Activated naive CD4-positive, alpha-beta T cell treated with anti-CD3 and anti-CD28 coated beads, Interleukin-2, amount 50 U/mL, for 16 hours (primary cell): Measurements from ENCODE around the gene TCF7L2.

ENCODE experiments used
- DNase-seq: peaks from one replicate; pipeline ENCODE4 v3.0.0-alpha.2; 2020

The TCF7L2 gene

DNA sequence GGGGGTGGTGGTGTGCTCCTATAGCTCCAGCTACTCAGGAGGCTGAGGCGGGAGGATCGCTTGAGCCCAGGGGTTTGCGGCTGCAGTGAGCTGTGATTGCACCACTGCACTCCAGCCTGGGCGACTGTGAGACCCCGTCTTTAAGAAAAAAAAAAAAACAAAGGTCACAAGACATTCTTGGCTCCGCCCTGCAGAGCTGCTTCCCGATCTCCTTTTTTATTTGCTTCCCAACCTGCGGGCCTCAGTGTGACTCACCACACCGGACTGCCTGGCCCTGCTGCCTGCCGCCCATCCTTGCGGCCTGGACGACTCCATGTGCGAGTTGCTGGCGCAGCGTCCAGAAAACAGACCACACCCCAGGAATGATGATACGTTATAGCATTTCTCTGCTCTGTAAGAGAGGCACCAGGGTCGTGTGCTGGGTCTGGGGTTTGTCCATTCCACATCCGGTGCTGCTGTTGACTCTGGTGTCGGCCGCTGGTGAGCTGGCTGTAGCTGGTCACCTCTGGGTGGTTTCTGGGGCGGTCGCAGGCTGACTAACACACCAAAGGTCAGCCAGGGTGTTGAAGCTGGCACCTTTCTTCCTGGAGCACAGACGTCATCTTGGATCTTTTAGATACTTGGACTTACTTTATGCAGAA, 123.6 kb downstream of the TCF7L2 start:
- DNase-seq, result no peak

DNA sequence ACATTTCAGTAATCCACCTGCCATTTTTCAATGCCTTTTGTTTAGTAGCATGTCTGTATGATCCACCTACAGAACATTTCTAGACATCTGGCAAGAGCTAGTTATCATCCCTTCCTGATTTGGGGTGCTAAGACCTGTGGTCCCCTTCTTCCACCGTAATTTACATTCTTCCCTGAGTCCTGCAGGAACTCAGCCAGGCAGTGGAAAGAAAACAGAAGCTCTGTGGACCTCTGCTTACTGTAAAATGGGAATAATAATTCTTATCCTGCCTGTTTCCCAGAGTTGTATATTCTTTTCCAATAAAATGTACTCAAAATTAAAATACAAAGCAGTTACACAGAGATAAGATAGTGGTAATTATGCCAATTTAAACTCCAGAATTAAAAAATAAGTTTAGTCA, 126.9 kb downstream of the TCF7L2 start:
- DNase-seq, result no peak

DNA sequence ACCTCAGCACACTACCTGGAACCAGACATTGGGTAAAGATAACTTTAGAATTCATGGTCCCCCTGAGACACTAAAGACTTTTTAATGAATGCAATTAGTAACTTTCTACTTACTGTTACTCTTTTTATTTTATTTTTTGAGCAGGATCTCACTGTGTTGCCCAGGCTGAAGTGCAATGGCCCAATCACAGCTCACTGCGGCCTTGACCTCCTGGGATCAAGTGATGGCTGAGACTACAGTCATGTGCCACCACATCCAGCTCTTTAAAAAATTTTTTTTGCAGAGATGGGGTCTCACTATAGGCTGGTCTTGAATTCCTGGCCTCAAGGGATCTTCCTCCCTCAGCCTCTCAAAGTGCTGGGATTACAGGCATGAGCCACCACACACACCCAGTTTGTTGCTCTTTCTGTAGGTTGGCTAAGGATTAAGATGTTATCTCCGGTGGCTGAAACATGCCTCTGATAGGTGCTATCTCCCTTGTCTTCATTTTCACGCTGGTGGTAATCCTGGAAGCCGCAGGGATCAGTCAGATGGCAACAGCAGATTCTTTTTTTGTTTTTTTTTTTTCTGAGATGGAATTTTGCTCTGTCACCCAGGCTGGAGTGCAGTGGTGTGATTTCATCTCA, 128.3 kb downstream of the TCF7L2 start:
- DNase-seq, result no peak

DNA sequence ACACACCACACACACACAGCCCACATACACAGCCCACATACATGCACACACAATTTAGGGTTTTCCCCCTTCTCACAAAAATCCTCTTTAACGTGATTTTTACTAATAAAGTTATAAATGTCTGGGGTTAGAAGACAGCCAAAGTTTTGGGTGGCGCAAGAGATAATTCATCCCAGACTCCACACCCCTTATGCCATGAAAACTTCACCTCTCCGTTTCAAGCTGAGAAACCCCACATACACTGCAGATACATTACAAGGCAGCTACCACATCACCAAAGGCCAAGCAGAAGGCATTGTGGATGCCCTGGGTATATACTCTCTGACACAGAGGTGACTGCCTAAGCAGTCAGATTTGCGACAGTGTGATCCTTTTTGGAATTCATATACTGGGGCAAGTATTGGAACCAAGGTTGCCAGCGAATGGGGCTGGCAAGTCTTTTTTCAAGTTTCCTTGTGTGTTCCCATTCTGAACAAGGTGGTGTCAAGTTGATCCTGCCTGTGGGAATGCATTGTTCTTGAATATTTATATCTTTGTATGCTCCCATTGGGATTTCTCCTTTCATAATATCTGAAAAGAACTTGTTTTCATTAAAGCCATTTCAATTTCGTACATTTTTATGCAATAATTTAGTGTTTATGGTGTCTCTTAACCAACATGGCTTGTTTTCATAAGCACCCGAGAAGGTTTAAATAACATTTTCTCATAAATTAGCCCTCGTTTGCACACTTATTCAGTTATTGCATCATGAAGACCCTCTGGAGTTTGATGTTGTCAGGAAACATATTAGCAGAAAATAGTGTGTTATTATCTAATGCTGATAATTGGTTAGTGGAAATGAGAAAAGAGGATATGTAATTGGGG, 130.2 kb downstream of the TCF7L2 start:
- no peak for DNase-seq

DNA sequence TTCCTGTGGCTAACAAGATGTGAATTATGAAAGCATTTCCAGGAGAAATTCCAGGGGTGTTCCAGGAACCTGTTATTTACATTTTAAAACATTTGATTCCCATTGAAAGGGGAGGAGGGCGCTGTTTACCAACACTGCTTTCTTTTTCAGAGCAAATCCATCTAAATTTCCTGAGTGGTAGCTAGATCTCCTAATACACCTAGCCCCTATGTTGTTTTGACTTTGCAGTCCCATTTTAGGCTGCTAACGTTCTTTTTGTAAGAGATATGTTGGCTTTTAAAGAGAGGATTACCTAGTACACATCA, 130.8 kb downstream of the TCF7L2 start:
- DNase-seq, result no peak

DNA sequence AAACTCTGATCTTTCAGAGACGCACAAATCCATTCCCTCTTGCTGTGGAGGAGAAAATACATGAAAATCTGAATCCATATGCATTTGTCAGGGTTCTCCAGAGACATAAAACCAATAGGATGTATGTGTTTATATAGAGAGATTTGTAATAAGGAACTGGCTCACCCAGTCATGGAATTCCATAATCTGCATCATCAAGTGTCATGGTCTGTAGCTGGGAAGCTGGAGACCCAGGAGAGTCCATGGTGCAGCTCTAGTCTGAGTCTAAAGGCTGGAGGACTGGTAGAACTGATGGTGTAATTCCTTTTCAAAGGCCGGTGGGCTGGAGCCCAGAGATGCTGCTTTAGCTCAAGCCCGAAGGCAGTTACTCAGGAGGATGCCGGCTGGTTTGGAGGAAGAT, 134.0 kb downstream of the TCF7L2 start:
- no peak for DNase-seq

DNA sequence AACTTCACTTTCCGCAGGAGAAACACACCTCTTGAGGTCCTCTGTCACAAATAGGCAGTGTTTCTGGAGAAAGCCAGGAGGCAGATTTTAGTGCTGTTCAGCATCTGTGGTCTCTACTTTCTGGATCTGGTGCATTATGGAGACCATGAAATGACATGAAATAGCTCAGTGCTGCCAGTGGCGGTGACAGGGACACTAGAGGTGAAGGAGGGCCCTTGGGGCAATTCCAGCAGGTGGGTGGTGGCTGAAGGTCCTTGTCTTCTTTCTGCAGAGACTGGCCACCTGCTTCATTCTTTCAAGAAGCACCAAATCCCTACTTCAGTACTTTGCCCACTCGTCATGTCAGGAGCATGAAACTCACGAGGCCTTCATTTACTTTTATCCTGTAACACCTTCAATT, 135.7 kb downstream of the TCF7L2 start:
- DNase-seq, result no peak

DNA sequence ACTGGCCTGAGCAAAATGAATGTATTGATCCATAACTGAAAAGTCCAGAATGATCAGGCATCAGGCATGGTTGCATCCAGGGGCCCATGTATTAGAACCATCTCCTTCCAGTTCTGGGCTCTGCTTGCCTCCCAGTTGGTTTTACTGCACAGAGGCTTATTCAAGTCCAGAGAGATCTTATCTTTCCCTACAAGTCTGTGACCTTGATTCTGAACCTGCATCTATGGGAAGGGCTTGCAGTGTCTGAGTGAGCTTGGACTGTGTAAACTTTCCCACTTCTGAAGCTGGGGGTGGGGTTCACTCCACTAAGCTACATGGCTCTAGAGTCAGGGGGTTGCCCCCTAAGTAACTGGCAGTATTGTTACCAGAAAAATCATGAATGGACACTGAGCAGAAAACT, 136.2 kb downstream of the TCF7L2 start:
- no peak for DNase-seq

DNA sequence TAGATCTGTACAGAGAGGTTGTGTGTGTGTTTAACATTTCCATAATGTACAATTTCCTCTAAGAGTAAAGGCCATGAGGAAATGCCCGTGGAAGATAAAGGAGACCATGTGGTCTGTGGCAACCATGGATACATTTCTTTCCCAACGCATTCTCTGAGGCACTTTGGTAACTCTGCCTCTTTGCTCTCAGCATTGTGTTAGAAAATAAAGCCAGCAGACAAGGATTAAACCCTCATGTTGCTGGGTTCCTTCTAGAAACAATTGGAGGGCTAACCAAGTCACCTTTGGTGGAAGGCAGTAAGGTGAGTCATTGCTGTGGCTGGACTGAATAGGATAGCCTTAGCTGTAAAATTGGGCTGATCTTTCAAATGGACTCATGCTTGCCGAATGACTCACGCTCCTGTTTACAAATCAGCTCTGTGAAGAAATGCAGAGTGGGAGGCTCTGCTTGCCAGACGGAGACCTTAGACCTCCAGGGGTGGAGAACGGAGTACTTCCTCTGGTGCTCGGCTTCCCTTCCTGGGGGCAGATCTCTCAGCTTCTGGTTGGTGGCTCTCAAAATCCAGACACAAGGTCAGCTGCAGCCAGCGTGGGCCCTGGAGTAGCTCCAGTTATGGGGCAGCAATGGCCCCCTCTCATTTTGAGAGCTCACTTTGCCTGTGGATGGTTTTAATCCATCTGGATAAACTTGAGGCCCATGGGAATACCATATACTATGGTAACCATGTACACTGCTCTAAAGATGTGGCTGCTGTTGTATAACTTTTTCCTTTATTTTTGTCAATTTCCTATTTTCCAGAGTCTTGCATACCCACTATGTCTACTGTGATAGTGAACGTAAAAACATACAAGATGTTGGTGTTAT, 137.3 kb downstream of the TCF7L2 start:
- DNase-seq, result no peak

DNA sequence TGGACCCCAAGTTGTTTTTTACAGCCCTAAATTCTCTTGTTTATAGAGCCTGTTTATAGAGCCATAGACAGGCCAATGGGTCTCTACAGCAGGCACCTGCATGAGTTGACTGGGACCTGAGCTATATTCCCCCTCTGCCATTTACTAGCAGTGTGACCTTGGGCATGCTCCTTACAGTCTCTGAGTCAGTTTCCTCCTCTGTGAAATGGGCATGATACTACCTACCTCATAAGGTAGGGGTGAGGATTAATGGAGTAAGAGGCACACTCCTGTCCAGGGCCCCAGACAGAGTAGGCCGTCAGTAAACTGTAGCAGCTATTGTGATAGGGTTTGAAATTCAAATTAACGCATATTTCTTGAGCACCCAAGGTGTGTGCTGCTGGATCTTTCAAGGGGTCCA, 138.1 kb downstream of the TCF7L2 start:
- no peak for DNase-seq

DNA sequence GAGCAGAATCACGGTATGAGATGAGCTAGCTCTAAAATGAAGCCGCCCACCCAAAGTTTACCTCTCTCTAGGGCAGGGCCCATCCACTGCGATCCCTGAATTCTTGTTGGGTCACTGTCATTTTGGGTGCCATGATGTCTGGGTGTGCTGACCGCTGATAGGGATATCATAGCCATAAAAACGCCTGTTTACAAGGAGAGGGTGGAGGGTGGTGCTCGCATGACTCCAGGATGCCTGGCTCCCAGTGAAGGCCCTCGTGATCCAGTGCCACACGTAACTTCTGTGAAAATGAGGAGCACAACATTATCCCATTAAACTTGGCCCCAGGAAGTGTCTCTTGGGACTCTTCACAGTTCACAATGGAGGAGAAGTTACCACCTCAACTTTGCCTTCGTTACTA, 139.5 kb downstream of the TCF7L2 start:
- no peak for DNase-seq

DNA sequence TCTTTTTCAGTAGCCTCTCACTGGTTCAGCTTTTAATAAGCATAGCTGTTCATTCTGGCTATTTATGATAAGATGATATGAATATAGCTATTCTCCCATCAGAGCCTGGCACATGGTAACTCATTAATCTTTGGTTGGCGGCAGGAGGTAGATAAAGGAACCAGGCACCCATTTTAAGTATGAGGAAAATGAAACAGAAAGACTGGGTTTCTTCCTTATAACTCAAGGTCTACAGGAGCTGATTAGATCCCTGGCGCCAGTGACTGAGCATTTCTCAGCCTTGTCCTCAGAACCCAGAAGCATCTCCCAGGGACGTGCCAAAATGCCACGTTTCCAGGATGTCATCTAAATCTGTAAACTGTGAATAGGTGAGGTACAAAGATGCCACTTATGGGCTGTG, 141.9 kb downstream of the TCF7L2 start:
- no peak for DNase-seq

DNA sequence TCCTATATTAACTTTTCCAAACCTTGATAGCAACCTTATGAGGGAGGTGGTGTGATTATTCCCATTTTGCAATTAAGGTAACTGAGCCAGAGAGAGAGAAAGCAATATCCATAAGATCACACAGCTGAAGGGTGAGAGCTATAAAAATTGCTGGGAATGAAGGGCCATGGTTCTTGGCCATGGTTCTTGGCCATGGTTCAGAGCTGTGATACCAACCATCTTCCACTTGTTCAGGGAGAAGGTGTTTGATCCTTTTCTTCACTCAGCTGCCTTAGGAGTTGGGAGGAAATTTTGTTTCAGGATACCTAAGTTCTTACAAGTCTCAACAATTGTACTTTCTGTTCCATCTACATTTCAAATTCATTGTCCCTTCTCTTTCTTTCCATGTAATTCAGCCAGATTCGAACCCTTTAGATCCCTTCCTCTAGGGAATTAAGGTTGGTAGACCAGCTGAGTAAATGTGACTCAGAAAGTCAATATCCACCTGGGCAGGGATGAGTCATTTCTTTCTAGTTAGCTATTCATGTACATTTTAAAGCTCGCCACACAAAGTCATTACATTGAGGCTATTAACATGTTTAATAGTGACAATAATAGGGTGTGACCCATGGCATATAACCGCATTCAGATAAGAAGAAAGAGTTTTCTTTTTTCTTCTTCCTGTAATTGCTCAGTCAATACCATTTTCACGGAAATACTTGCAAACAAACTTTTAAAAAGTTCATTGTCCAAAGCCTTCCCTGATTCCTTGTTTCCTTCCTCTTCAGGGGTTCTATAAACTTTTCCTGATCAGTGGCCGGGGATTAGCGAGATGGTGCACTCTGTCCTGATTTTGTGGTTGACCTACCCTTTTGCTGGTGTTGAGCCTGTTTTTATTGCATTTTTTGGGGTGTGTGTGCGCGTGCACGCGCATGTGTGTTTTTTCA, 143.4 kb downstream of the TCF7L2 start:
- DNase-seq, result no peak

DNA sequence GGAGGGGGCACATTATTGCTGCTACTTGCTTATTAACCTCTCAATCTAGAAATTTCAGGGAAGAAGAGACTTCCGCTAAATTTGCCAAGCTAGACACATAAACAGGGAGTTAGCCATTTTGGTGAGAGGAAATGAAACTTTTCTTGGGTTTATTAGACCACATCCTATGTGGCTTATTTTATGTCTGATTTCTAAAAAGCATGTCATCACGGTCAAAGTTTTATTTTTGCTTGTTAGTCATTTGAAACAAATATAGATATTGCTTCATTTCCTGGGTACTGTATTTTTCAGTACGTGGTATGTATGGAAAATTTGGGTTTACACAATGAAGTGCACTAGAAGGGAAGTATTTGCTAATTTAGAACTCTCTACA, 144.1 kb downstream of the TCF7L2 start:
- DNase-seq, result no peak

DNA sequence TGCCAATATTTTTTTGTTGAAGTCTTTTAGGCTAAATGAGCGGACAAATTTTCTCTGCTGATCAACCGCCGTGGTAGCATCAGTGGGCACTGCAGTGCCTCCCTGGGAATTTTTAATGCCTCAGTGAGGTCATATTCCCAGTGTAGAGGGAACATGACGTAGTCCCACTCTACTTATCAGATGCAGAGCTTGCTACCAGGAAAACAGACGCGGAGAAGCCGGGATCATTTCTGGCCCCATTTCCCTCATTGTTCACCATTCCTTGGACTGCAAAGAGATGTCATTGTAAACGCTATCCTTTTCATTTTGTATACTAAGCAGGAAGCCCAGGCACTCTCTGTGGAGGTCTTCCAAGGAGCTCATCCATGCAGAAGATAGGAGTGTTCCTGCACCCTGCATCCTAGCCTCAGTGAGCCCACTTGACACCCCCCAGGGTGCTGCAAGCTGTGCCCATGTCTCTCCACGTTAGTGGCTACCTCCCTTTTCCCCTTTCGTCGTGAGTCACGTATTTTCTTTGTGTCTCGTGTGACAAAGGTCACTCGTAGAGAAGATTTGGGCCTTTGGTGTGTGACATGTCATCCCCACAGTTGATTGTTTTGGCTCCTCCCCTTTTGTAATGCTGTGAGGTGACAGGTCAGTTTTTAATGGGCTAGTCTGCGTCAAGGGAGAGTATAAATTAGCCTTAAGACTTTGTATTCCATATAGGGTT, 145.5 kb downstream of the TCF7L2 start:
- no peak for DNase-seq

DNA sequence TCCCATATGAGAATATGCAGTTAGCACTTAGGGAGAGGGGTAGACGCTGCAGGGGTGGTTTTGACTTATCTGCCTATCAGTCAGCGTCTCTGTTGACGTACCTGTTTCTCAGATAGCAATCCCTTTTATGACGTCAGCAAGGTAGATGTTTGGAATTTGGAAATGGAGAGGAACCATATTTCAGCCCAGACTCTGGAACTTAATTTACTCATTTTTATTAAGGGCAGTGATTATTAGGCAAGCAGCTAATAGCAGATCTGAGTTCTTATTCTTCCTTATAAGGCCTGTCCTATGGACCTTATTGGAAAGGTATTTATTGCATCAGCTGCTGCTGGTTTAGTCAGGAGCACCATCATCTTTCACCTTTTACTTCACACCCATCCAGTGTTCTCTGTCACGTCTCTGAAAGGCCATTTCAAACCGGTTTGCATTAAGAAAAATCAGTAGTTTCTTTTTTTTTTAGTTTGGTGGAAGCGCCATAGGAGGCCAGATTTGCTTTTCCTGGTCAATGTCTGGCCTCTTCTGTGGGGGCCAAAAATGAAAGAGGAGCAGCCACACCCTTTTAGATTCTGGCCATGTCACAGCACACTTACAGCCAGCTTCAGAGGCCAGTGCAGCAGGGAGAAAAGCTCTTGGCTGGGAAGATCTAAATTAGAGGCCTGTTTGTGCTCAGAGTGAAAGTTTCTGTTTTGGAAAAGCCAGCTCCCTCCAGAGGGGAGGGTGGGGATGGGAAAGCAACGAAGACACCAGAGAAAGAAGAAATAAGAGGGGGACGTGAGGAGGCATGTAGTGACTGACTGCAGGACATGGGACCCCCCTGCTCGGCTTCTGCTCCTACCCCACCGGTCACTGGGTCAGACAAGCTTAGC, 146.3 kb downstream of the TCF7L2 start:
- no peak for DNase-seq

DNA sequence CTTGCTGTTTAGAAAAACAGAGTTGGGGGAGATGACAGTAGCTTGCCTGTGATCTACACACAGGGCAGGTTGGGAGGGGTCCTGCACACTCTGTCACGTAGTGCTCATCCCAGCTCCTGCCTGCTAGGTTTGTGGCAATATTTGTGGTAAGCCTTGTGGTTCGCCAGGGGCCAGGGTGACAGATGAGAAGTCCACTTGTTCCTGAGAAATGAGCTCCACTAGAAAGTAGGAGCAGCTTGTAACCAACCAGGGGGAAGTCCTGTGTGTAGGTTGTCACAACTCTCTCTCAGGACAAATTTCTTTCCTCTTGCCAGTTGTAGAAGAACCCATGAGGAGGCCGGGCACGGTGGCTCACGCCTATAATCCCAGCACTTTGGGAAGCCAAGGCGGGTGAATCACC, 147.0 kb downstream of the TCF7L2 start:
- DNase-seq, result no peak

DNA sequence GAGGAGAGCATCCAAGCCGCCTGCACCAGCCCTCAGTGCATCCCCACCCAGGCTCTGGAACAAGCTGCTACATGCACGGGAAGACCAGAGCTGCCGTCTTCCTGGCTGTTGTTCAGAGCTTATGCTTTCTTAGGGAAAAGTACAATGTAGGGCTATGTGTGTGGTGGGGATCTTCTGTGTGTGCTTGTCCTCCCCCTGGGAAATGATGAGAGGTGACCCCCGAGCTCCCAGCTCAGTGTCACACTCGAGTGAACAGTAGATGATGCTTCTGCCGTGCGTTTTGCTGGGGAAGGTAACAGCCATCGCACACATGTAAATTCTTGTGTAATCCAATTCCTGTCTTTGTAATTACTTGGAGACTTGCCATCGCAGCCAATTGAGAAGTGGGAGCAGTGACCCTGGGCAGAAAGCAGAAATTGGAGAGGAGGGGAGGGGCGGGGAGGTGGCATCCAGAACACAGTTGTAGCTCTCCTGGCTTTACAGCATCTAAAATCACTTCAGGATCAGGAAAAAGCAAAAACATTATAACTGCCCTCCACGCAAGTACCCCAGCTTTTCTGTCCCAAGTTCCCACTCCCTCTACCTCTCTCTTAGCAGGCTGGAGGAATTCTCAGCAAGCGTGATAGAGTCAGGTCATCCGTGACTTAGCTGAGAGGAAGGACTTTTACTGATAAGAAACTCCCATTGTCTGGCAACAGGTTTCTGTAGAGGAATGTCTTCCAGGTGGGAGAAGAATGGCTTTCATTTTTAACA, 149.6 kb downstream of the TCF7L2 start:
- no peak for DNase-seq

DNA sequence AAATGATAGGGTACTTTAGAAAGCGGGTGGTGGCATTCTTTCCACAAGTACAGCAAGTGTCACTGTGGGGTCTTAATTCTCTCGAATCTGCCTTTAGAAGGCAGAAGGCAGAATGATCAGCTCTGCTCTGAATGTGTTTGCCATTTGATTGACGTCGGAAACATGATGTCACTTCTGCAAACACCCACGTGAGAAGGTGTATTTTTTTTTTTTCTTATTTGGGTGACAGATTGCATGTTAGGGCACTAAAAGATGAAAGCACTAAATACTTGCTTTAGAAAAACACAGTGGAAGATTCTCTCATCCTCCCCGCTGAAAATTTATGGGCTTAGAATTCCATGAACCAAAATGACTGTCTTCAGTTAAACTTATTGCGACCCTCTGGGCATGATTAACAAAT, 150.2 kb downstream of the TCF7L2 start:
- DNase-seq, result no peak
